DMS79 treated with DMSO at 0.1 percent for 48 hours (cell line): ENCODE measurements around the gene HRH3.

ENCODE experiments used
- DNase-seq: peaks from one replicate; lab custom pipeline; 2025; lab: John Stamatoyannopoulos, UW

The HRH3 gene

DNA sequence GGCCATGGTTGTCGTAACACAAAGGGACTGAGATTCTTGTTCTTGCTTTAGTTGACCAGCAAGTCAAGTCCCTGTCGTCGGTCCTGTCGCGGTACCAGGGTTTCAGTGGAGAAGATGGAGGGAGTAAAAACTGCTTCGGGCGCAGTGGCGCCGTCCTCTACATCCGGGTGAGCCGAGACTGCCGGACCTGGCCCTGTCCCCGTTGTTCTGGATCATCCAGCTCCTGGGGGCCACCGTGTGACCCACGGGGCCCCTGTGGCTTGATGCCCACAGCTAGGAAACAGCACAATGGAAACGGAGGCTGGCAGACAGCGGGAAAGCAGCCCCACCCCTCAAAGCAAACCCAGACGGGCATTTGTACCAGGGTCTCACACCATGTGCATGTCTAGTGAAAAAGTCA lies 22.3 kb downstream of the HRH3 start:
- no peak for DNase-seq

DNA sequence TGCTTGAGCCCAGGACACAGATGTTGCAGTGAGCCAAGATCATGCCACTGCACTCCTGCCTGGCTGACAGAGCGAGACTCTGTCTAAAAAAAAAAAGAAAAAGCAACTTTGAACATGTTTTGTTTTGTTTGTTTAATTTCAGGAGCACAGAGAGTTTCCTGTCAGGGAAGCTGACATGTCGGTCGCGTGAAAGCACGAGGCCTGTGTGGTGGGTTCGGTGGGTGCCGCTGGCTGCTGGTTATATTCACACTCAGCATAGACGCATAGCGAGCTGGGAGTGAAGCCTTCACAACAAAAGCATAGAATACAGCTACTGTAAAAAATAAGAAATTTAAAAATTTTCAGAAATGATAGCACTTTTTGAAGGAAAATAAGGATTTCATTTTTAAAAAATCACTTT lies 22.8 kb downstream of the HRH3 start:
- no peak for DNase-seq

DNA sequence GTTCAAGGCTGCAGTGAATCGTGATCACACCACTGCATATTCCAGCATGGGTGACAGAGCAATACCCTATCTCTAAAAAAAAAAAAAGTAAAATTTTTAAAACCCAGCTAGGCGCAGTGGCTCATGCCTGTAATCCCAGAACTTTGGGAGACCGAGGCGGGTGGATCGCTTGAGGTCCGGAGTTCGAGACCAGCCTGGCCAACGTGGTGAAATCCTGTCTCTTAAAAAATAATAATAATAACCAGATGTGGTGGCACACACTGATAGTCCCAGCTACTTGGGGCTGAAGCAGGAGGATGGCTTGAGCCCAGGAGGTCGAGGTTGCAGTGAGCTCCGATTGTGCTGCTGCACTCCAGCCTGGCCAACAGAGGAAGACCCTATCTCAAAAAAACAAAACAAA lies 23.8 kb downstream of the HRH3 start:
- no peak for DNase-seq

DNA sequence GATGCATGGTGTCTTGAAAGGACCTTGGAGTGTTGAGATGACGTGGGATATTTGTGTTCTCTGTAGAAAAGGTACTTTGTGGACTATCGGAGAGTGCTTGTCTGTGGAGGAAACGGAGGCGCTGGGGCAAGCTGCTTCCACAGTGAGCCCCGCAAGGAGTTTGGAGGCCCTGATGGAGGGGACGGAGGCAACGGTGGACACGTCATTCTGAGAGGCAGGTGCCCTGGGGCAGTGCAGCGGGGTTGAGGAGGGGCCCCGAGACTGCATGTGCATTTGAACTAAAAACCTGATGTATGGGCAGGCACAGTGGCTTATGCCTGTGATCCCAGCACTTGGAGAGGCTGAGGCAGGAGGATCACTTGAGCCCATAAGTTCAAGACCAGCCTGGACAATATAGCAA lies 24.3 kb downstream of the HRH3 start:
- no peak for DNase-seq

DNA sequence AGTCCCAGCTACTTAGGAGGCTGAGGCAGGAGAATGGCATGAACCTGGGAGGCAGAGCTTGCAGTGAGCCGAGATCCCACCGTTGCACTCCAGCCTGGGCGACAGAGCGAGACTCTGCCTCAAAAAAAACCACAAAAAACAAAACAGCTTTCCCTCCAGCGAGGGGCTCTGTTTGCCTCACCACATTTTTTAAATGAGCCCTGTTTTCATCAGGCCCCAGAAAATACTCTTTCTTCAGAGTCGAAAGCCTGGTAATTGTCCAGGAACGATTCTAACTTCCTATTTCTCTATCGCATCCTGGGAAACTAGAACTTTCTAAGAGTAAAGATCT lies 25.0 kb downstream of the HRH3 start:
- DNase-seq: no peak

DNA sequence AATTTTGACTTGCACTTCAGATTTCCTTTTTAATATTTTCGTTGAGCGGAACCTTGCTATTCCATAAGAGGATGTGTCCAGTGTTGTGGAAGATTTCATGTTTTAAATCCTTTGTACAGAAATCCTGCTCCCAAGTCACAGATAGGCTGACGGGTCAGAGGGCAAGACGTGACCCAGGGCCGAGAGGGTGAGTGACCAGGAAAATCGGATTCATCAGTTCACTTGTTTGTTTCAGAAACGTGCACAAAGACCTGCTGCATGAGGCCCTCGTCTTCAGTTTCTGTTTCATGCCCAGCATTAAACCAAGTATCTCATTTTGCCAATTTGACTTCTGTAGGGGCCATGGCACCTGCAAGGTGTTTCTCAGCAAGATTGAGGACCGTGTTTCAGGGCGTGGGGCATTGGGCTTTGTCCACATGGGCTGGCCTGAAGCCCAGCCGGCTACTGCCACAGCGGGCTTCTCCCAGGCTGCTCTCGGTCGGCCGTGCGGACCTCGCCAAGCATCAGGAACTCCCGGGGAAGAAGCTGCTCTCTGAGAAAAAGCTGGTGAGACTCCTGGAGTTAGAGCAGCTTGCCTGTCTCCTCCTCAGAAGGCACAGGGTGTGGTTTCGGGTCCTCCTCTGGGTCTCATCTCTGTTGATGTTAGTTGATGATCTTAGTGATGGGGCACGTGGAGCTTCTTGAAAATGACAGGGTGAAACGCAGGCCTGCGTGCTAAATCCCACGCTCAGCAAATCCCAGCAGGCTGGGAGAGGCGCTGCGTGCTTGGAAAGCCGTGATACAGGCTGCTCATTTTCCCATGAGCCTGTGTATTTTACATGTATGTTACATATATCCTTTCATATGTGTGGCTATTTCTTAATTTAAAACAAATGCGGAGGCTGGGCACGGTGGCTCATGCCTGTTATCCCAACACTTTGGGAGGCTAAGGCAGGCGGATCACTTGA lies 26.7 kb downstream of the HRH3 start:
- DNase-seq: no peak

DNA sequence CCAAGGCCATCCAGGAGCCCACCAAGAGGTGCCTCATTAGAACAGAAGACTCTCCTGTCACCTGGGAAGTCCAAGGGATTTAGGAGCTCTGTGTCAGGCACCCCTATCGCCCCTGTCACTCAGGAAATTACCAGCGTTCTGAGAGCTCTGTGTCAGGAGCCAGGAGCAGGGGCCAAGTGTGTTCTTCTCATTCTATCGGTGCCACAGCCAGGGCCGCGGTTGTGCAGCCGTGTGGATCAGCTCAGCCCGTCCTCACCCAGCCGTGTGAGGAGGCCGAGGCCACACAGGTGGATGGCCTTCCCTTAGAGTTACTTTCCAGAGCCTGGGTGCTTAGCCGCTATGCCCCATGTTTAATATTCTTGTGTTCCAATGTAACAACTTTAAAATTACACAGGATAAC lies 27.4 kb downstream of the HRH3 start:
- no peak for DNase-seq

DNA sequence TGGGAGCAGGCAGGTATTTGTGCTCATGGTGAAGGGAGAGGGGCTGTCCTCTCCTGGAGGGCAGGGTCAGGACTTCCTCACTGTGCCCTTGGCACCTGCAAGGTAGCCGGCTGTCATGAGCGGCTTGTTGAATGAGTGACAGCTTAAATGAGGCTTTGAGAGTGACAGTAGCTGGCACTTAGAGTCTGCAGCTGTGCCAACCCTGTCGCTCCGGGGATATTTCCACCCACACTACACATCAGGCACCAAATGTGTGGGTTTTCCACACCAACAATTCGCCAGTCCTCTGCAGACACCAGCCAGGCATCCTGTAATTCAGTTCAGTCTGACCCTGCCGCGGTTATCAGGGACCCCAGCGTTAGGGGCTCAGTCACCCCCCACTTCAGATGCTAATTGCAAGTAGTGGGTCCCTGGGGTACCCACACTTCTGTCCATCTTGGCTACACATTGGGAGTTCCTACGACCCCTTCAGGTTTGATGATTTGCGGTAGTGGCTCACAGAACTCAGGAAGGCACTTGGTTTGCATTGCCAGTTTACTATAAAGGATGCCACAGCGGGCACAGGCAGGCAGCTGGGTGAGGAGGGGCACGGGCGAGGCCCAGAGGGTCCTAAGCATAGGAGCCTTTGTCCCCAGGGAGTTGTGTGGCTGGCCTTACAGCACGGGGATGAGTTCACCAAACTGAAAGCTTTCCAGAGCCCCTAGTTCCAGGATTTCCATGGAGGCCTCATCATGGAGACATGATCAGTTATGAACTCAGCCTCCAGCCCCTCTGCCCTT lies 28.1 kb downstream of the HRH3 start:
- no peak for DNase-seq

DNA sequence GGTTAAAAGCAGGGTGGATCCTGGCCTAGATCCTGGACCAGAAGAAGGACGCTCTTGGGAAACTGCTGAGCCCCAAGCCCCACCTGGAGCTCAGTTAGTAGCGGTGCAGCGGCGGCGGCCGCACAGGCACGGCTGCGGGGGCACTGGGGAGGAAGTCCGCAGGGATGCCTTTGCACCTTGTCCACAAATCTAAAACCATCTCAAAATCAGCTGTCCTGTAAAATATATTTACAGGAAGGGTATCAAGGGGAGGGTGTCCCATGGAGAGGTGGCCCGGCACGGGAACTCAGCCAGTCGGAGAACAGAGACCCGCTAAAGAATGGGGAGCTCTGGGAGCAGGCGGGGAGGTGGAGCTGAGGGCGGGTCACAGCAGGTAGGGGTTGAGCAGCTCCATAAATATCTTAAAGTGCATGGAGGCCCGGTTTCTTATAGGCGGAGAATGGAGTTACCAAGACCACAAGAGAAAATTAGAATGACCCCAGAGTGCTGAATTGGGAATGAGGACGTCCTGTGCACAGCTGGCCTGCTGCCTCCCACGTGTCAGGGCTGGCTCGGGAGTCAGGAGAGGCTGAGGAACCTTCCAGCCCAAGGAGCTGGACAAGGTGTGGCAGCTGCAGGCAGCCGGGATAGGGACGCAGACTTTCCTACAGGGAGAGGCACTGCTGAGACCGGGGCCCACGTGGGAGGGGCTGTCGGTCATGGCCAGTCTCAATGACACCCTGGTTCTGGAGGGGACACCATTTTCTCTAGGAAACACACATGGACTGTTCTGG lies 29.3 kb downstream of the HRH3 start:
- DNase-seq: no peak

DNA sequence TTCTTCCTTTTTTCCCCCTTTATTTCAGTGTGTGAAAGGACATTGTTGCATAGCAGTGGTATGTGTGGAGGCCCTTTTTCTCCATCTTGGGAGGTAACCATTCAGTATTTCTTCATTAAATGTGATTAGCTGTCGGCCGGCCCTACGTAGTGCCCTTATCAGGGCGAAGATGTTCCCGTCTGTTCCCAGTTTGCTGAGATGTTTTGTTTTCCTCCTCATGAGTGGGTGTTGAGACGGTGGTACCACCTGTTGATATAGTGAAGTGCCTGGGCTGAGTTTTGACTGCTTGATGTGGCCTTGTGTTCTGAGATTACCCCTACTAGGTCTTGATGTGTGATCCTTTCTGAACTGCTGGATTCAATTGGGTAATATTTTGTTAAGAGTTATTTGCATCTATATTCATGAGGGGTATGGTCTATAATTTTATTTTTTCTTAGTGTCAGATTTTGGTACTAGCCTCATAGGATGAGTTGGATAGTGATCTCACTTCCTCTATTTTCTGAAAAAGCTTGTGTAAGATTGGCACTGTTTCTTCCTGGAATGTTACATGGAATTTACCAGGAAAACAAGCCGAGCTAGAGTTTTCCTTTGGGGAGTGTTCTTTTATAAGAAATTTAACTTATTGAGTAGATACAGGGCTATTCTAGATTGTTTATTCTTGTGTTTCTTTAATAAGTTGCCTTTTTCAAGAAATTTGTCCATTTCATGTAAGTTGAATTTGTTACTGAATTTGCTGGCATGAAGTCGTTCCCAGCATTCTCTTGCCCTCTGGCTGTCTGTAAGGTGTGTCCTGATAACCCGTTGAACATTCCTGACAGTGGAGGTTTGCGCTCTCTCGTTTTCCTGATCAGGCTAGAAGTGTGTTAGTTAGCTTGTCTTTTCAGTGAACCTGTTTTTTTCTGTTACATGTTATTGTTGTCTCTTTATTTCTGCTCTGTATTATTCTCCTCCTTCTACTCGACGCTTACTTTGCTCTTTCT lies 32.9 kb downstream of the HRH3 start:
- no peak for DNase-seq

DNA sequence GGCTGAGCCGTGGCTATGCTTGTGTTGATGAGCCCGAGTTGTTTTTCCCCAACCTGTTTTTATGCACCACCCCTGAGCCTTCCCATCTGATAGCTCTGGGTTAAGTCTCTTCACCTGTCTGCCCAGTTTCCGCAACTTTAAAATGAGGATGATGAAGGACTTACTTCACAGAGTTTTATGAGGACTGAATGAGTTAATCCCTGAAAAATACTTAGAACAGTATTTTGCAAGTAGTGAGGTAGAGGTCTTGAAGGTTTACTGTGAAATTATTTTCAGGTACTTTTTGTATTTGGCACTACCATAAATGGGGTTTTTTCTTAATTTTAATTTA lies 34.0 kb downstream of the HRH3 start:
- no peak for DNase-seq

DNA sequence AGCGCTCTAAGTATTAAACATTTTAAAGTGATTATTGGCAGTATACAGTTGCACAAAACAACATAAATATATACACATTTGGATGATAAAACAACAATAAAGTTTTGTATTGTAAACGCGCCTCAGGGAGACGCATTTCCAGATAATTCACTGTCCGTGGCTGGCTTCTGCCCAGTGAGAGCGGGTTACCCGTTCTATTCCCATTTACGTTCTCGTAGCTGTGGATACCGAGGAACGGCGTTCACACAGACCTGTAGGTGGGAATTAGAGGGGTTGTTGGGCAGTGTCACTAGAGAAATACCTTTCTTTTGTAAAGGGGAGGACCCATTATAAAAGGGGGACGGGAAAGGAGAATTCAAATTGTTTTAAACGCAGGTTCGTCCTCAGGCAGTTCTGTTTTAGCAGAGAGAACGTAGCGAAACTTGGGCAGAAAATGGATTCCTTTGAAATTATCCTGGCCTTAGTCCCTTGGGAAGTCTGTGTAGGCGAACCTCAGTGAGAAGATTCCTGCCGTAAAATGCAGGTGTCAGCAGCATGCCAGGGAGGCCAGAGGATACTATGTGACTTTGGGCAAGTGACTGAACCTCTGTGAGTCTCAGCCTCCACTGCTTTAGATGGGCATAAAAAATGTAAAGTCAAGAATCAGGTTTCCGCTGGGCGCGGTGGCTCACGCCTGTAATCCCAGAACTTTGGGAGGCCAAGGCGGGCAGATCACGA lies 36.5 kb downstream of the HRH3 start:
- no peak for DNase-seq

DNA sequence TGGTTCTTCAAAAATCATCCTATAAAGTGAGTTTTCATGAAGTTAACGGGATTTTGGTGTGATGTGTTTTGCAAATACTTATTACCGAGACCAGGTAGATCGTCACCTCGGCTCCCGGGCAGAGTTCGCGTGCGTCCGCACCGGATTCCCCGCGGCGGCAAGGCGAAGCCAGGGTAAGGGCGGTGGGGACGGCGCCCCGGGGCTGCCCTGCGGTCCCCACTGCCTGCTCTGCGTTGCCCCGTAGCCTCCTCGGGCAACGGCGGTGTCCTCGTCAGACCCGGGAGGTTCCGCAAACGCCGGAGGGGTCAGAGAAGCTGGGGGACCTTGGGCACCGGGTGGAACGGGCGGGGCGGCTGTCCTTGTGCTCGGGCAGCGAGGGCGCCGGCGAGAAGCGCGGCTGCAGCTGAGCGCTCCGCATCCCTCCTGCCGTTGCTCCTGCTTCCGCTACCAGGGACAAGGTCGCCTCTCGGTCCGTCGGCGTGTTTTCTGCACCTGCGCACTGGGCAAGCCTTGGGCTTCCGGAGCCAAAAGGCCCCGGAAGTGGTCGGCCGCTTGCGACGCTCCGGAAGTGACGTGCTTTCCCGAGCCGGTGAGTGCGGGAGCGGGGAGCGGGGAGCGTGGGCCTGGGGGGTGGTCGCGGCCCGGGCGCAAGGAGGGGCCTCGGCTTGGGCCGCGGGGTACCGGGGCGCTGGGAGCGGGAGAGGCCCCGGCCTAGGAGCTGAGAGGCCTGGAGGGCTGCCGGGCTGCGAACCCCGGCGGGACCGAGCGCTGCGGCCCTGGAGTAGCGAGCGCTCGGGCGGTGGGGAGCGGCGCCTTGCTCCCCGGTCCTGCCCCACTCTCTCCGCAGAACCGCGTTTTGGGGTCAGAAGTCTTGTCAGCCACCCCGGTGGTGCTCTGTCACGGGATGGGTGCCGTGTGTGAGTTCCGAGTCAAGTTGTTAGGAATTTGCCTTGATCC lies 37.3 kb downstream of the HRH3 start, which contains the start of gene MTG2:
Gene MTG2 (plus strand): TSS at position 560 of the 957 bp plus-strand sequence. CDS start 10,393 bp downstream, outside the sequence.
- DNase-seq: peak; percentile 91

DNA sequence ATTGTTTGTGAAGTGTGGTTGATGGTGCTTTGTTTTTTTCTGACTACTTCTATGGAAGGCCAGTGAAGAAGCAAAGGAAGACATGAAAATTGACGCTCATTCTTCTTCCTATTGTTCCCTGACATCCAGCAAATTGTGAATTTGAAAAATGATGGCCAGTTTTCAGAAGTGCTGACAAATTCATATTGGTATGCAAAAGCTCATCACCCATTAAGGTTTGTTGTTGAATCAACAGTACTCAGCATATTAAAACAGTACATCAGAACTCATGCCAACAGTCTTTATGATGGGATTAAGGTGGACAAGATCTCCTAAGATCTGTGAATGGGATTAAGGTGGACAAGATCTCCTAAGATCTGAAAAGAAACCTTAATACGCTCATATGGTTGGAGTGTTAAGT lies 38.3 kb downstream of the HRH3 start:
- no peak for DNase-seq

DNA sequence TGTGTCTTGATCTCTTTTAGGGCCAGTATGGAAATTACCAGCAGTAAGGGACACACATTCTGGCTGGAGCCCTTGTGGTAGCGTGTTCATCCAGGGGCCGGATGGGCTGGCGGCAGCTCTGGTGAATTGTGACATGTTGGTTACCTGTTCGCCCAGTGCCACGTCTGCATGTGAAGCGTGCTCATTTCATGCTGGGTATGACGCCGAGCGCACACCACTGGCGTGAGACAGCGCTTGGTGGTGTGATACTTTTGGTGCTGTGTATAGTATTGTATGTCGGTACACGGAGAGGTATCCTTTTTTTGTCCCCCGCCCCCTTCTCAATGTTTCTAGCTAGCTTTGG lies 40.9 kb downstream of the HRH3 start:
- DNase-seq: no peak

DNA sequence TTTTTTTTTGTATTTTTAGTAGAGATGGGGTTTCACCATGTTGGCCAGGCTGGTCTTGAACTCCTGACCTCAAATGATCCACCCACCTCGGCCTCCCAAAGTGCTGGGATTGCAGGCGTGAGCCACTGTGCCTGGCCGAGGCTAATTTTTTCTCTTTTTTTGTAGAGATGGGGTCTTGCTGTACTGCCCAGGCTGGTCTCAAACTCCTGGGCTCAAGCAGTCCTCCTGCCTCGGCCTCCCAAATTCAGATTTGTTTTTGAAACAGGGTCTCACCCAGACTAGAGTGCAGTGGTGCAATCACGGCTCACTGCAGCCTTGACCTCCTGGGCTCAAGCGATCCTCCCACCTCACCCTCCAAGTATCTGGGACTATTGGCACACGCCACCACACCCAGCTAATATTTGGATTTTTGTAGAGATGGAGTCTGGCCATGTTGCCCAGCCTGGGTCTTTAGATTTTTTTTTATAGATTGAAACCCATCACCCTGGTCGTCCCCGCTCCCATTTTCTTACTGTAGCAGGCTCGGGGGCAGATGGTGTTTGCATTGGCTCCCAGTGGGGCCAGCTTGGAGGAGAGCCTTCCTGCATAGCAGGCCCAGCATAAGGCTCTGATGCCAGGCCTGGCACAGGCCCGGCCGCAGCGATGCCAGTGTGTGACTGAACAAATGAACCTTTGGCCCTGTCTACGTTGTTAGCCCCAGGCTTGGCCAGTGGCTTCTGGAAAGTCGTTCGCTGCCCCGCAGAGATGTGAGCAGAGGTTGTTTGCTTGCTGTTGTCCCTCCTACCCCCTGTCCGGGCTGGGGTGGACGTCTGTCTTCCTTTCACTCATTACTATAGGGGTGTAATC lies 41.5 kb downstream of the HRH3 start:
- no peak for DNase-seq

DNA sequence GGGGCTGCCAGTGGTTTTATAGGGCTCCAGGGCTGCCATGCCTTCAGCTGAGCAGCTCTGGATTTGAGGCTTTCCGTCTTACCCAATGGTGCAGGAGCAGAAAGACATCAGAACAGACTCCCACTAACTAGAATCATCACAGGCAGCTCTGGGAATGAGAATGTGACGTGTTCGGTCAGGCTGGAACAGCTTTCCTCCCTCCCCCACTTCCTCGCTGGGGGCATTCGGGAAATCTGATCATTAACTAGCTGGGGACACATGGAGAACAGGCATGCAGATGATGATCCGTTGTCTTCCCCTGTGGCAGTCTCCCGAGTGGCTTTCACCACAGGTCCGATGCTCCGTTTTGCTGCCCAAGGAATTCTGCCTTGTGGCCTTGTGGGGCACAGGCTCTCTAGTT lies 42.8 kb downstream of the HRH3 start:
- no peak for DNase-seq

DNA sequence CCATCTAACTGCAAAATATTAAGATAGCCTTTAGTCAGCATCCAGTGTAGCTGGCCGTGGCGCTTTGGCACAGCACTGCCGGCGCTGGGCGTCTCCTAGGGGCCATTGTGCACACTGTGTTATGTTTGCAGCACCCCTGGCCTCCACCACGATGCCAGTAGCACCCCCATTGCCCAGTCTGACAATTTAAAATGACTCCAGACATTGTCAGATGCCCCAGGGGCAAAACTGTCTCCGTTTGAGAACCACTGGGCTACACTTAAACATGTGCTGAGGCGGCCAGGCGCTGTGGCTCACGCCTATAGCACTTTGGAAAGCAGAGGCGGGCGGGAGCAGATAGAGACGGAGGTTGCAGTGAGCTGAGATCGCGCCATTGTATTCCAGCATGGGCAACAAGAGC lies 43.2 kb downstream of the HRH3 start:
- DNase-seq: no peak

DNA sequence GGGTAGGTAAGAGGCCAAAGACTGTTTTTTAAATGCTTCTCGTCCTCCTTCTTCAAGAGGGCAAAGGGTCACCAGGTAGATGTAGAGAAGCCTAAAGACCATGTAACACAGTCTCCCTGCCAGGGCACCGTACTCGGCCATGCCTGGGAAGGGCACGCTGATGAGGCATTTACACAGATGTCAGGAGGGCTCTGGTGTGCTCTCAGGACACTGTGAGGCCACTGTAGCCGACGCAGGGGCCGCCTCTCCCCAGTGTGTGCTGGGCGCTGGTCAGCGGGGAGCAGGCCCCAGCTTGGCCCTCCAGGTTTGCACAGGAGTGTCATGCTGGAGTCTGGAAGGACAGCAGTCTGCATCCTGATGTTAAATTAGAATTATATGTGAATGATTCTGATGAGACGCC lies 44.4 kb downstream of the HRH3 start:
- DNase-seq: no peak
